Neuronal stem cell (in vitro differentiated cells): ENCODE measurements around the gene KCNIP4.
A peak's percentile ranks its signal among the peaks of the same experiment; 100 is the strongest.

Experiments used
- DNase-seq: peaks from one replicate; pipeline ENCODE4 v3.0.0-alpha.2; 2013; ENCODE audit warnings: low spot score
- H2AFZ ChIP-seq: one replicate; pipeline ENCODE4 v1.6.1; 2013; ENCODE audit warnings: mild to moderate bottlenecking, low read length, inconsistent platforms
- H2AK5ac ChIP-seq: 2 replicates; pipeline ENCODE4 v1.6.1; 2013; ENCODE audit warnings: low read depth, mild to moderate bottlenecking, inconsistent platforms, low read length, moderate library complexity, mixed read lengths
- H2BK120ac ChIP-seq: 2 replicates; pipeline ENCODE4 v1.6.1; 2013; ENCODE audit warnings: low read depth, mild to moderate bottlenecking, inconsistent platforms, low read length, moderate library complexity, mixed read lengths
- H2BK12ac ChIP-seq: one replicate; pipeline ENCODE4 v1.6.1; 2013; ENCODE audit warnings: low read length, inconsistent platforms
- H2BK15ac ChIP-seq: 2 replicates; pipeline ENCODE4 v1.6.1; 2013; ENCODE audit warnings: mild to moderate bottlenecking, low read length, inconsistent platforms, mixed read lengths
- H2BK5ac ChIP-seq: one replicate; pipeline ENCODE4 v1.6.1; 2013; ENCODE audit warnings: inconsistent platforms, mild to moderate bottlenecking, low read length, moderate library complexity
- H3K14ac ChIP-seq: one replicate; pipeline ENCODE4 v1.6.1; 2013; ENCODE audit warnings: low read length, inconsistent platforms
- H3K18ac ChIP-seq: 2 replicates; pipeline ENCODE4 v1.6.1; 2013; ENCODE audit warnings: low read length, inconsistent platforms
- H3K23ac ChIP-seq: 2 replicates; pipeline ENCODE4 v1.6.1; 2013; ENCODE audit warnings: low read depth, mild to moderate bottlenecking, mixed read lengths, low read length, inconsistent platforms; ENCODE audit not compliant: poor library complexity
- H3K27ac ChIP-seq: replicated peaks from 3 replicates; pipeline ENCODE4 v1.5.1; 2013; ENCODE audit warnings: low read length, inconsistent platforms
- H3K27me3 ChIP-seq, 3 experiments: 2 replicates each; pipeline ENCODE4 v1.6.1; 2013; ENCODE audit warnings: low read length in 3 of 3, mild to moderate bottlenecking in 2 of 3, inconsistent platforms in 1 of 3, low read depth in 1 of 3, mixed read lengths in 1 of 3, moderate library complexity in 1 of 3; ENCODE audit not compliant: control insufficient read depth in 3 of 3, insufficient read depth in 3 of 3
- H3K36me3 ChIP-seq, 2 donors: replicated peaks in 1 of 2; 2 replicates each; pipeline ENCODE4 v1.6.1; 2013; ENCODE audit warnings: low read length in 2 of 2; ENCODE audit not compliant: control insufficient read depth in 2 of 2, insufficient read depth in 2 of 2
- H3K4ac ChIP-seq: 2 replicates; pipeline ENCODE4 v1.6.1; 2013; ENCODE audit warnings: inconsistent platforms, mild to moderate bottlenecking, low read length, moderate library complexity
- H3K4me1 ChIP-seq, 2 donors: 1 replicate in 1 of 2; 2 replicates in 1 of 2; pipeline ENCODE4 v1.6.1; 2013; ENCODE audit warnings: low read length in 2 of 2, low read depth in 1 of 2; ENCODE audit not compliant: control insufficient read depth in 2 of 2, insufficient read depth in 1 of 2
- H3K4me2 ChIP-seq: one replicate; pipeline ENCODE4 v1.6.1; 2013; ENCODE audit warnings: mild to moderate bottlenecking, low read length, inconsistent platforms; ENCODE audit not compliant: insufficient read depth, poor library complexity, severe bottlenecking
- H3K4me3 ChIP-seq, 2 donors: 2 replicates each; pipeline ENCODE4 v1.5.1; 2013; ENCODE audit warnings: low read length in 2 of 2, mild to moderate bottlenecking in 2 of 2, inconsistent platforms in 1 of 2, moderate library complexity in 1 of 2
- H3K79me1 ChIP-seq: one replicate; pipeline ENCODE4 v1.6.1; 2013; ENCODE audit warnings: low read depth, mild to moderate bottlenecking, inconsistent platforms, low read length, moderate library complexity
- H3K9ac ChIP-seq: one replicate; pipeline ENCODE4 v1.6.1; 2013; ENCODE audit warnings: mild to moderate bottlenecking, low read depth, low read length, inconsistent platforms; ENCODE audit not compliant: poor library complexity
- H3K9me3 ChIP-seq, 2 donors: replicated peaks in 1 of 2; 2 replicates each; pipeline versions ENCODE3 to v1.6.1; 2013; ENCODE audit warnings: low read length in 2 of 2, mild to moderate bottlenecking in 2 of 2, inconsistent platforms in 1 of 2, low read depth in 1 of 2, mixed read lengths in 1 of 2, moderate library complexity in 1 of 2; ENCODE audit not compliant: control insufficient read depth in 2 of 2, insufficient read depth in 1 of 2
- H4K8ac ChIP-seq: one replicate; pipeline ENCODE4 v1.6.1; 2013; ENCODE audit warnings: low read depth, mild to moderate bottlenecking, inconsistent platforms, low read length, moderate library complexity
- H4K91ac ChIP-seq: one replicate; pipeline ENCODE4 v1.6.1; 2013; ENCODE audit warnings: low read length, low read depth, mild to moderate bottlenecking, inconsistent platforms; ENCODE audit not compliant: poor library complexity
- WGBS, 2 donors: extraction: QIAGEN DNeasy Blood & Tissue Kit; methylation state at CpG; one replicate each; pipeline ENCODE4 v1.1.7; 2013; ENCODE audit warnings: missing lambda C conversion rate in 2 of 2, mixed read lengths in 1 of 2; ENCODE audit not compliant: insufficient read length in 2 of 2, insufficient replicate concordance in 1 of 2; ENCODE audit errors: extremely low coverage in 2 of 2; 5-methylcytosine and 5-hydroxymethylcytosine counted together

The KCNIP4 gene

DNA sequence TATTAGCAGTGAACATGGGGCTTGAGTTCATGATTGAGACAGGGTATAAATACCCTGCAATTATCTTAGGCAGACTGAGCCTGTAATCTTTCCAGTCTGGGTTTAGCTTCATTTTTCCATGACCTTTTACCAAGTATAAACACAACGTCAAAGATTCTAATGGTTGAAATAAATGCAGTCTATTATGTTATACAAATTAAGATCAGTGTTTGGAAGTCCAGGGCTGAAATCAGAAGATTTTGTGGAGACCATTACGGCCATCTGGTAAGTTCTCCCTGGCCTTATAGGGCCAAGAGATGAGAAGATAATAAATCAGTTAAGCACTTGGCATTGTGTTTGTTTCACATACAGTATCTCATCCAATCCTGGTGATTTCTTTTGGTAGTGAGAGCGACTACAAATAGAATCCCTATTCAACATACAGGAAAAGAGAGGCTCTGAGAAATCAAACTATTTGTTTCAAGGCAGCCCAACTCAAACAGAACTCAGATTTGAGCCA is 822.5 kb downstream of the KCNIP4 start:
- no peak overlapping the region for H4K91ac ChIP-seq
- H3K27ac ChIP-seq, result no peak overlapping the region
- H4K8ac ChIP-seq, result no peak overlapping the region
- H3K14ac ChIP-seq, result no peak overlapping the region
- no peaks in the 10 kb centered on the region for H3K27me3 ChIP-seq
- WGBS, 2 donors, result no CpG with 5 or more reads among the region's 3 CpGs
- no peak for DNase-seq
- H2BK120ac ChIP-seq, result no peak overlapping the region
- H3K23ac ChIP-seq, result no peak overlapping the region
- no peak overlapping the region for H3K9ac ChIP-seq
- no peaks in the 10 kb centered on the region for H3K9me3 ChIP-seq
- no peak overlapping the region for H3K4me2 ChIP-seq
- H2BK5ac ChIP-seq, result no peak overlapping the region
- no peak overlapping the region for H2AK5ac ChIP-seq
- H2AFZ ChIP-seq, result no peak overlapping the region
- H2BK15ac ChIP-seq, result no peak overlapping the region
- no peaks in the 10 kb centered on the region for H3K79me1 ChIP-seq
- no peak overlapping the region for H3K4ac ChIP-seq
- H3K4me3 ChIP-seq, result no peak overlapping the region
- no peaks in the 10 kb centered on the region for H3K4me1 ChIP-seq
- no peaks in the 10 kb centered on the region for H3K36me3 ChIP-seq
- no peak overlapping the region for H3K18ac ChIP-seq
- no peak overlapping the region for H2BK12ac ChIP-seq

DNA sequence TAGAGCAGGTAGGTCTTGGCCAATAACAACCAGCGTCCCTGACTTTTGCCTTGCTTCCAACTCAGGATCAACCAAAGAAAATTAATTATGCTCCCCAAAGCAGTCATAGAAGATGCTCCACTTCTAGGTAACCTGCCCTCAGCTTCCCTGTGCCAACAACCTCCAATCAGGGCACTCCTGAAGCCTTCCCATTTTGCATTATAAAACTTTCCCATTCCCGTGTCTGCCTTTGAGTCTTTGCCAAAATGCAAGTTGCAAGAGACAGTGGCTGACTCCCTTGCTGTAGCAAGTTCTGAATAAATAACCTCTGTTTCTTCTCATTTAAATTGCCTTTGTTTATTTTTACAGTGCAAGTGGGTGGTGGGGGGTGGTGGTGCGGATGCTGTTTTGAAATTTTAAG is 830.3 kb downstream of the KCNIP4 start:
- Histone ChIP-seq H3K4ac (no peak overlapping the region), H3K23ac (no peak overlapping the region), H2AK5ac (no peak overlapping the region), H2BK12ac (no peak overlapping the region), H3K9ac (no peak overlapping the region), H2BK5ac (no peak overlapping the region), H2BK120ac (no peak overlapping the region), H2AFZ (no peak overlapping the region), H3K27ac (no peak overlapping the region), H3K9me3 (peaks cover 0 to 2% of the 10 kb centered on the region in 2 donors), H3K4me3 (no peak overlapping the region), H3K4me2 (no peak overlapping the region), H3K18ac (no peak overlapping the region), H4K8ac (no peak overlapping the region), H4K91ac (no peak overlapping the region), H3K27me3 (no peaks in the 10 kb centered on the region), H3K36me3 (peaks cover 0 to 2% of the 10 kb centered on the region in 2 donors), H2BK15ac (no peak overlapping the region), H3K79me1 (no peaks in the 10 kb centered on the region), H3K14ac (no peak overlapping the region), H3K4me1 (peaks cover 0 to 2% of the 10 kb centered on the region in 2 donors)
- WGBS, 2 donors, result no CpG with 5 or more reads among the region's 3 CpGs
- DNase-seq, result no peak

DNA sequence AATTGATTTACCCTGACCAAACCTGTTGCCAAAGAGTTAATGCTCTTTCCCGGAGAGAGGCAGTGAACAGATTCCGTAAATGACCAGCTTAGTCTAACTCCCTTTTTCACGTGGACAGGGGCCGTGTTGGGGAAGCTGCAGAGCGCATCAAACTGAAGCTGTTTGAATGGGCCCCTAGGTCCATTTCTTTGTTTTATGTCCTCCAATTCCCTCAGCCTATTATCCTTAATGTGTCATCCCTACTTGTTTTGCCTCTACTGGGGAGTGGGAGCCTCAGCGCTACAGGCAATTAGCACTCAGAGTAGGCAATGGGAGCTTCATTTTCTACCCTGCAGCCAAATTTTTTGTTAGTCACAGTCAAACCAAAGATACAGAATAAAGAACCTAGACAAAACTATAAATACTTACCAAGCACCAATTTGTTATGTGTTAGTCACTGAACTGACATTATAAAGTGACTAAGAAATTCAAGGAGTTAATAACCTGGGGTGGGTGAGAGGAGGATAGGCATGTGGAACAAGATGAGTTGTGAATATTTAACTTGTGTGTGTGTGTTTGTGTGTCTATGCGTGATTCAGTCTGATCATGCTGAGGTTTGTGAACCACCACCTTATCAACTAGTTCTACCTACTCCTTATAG is 830.9 kb downstream of the KCNIP4 start:
- Histone ChIP-seq H3K18ac (no peak overlapping the region), H3K4ac (no peak overlapping the region), H2AFZ (no peak overlapping the region), H3K27me3 (no peaks in the 10 kb centered on the region), H4K91ac (no peak overlapping the region), H3K4me3 (no peak overlapping the region), H3K27ac (no peak overlapping the region), H2BK12ac (no peak overlapping the region), H2BK5ac (no peak overlapping the region), H3K4me1 (peaks cover 0 to 2% of the 10 kb centered on the region in 2 donors), H2AK5ac (no peak overlapping the region), H3K23ac (no peak overlapping the region), H2BK120ac (no peak overlapping the region), H3K9me3 (peaks cover 0 to 2% of the 10 kb centered on the region in 2 donors), H3K4me2 (no peak overlapping the region), H3K9ac (no peak overlapping the region), H3K79me1 (no peaks in the 10 kb centered on the region), H3K14ac (no peak overlapping the region), H2BK15ac (no peak overlapping the region), H3K36me3 (peaks cover 0 to 2% of the 10 kb centered on the region in 2 donors), H4K8ac (no peak overlapping the region)
- DNase-seq, result peak; percentile 1
- no CpG with 5 or more reads among the region's 7 CpGs for WGBS, 2 donors

DNA sequence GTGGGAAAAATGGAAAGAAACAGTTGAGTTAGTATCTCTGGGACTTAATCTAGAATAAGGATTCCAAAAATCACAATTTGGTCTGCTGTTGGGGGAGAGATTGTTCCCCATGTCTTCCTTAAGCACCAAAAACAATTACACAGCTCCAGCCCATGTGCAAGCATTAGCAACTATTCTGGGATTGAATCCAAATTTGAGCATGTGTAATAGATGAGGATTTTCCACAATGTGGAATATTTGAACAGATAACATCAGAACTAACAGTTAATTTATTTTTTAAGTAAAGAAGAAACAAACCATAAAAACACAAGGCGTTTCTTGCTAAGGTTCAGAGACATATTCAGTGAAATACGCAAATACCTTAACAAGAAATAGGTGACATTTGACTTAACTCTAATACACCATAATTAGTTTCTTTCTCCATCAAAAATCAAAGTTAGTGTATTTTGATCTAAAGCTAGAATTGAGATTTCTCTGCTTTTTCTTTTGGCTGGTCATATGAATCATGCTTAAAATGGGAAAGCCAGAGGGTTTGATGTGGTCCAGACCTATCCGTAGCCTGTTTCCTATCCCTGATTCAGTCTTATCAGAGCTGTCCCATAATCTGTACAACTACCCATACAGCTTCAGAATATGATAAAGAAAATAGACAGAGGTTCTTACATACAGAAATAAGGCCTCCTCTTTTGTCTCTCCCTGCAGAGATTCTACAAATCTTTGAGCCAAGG is 834.9 kb downstream of the KCNIP4 start:
- Histone ChIP-seq H3K27ac (no peak overlapping the region), H3K9ac (no peak overlapping the region), H2BK15ac (no peak overlapping the region), H3K4me3 (no peak overlapping the region), H3K9me3 (no peaks in the 10 kb centered on the region), H4K91ac (no peak overlapping the region), H3K36me3 (no peaks in the 10 kb centered on the region), H3K79me1 (no peaks in the 10 kb centered on the region), H3K4ac (no peak overlapping the region), H3K4me1 (peaks cover 0 to 2% of the 10 kb centered on the region in 2 donors), H2BK5ac (no peak overlapping the region), H2AK5ac (no peak overlapping the region), H3K14ac (no peak overlapping the region), H3K23ac (no peak overlapping the region), H3K4me2 (no peak overlapping the region), H4K8ac (no peak overlapping the region), H2AFZ (no peak overlapping the region), H3K27me3 (no peaks in the 10 kb centered on the region), H2BK120ac (no peak overlapping the region), H3K18ac (no peak overlapping the region), H2BK12ac (no peak overlapping the region)
- WGBS, 2 donors, result no CpG with 5 or more reads among the region's 3 CpGs
- DNase-seq, result no peak
